Karpas-422 (cell line): ENCODE data around the gene DNAH6. TPM values are rescaled to one million over a fixed set of nuclear protein-coding genes. Genes with fewer than 3 reads are reported as not detected.
"Not testable (repeated sequence)": the region's sequence is repeated elsewhere in the genome, so short reads cannot be mapped to it uniquely, and the experiment has no call there.

Experiments used
- DNase-seq: peaks from one replicate; pipeline ENCODE4 v3.0.0-alpha.2; 2015
- H2AFZ ChIP-seq: fragments of 200-600 bp; sonication (generic); 2 replicates; pipeline ENCODE4 v1.6.1; 2014; ENCODE audit warnings: antibody characterized with exemption, low read length, mixed read lengths
- H3K27ac ChIP-seq: fragments of 200-600 bp; sonication (generic); 2 replicates; pipeline ENCODE4 v1.5.1; 2014; ENCODE audit warnings: mild to moderate bottlenecking, low read length, moderate library complexity
- H3K27me3 ChIP-seq: fragments of 200-600 bp; sonication (generic); 2 replicates; pipeline ENCODE4 v1.6.1; 2014; ENCODE audit warnings: low read length, mixed read lengths
- H3K36me3 ChIP-seq: fragments of 200-600 bp; sonication (generic); 2 replicates; pipeline ENCODE4 v1.6.1; 2014; ENCODE audit warnings: low read length, mixed read lengths; ENCODE audit not compliant: insufficient read depth
- H3K4me1 ChIP-seq: fragments of 200-600 bp; sonication (generic); 2 replicates; pipeline ENCODE4 v1.6.1; 2014; ENCODE audit warnings: mild to moderate bottlenecking, low read length, mixed read lengths
- H3K4me2 ChIP-seq: fragments of 200-600 bp; sonication (generic); 2 replicates; pipeline ENCODE4 v1.6.1; 2014; ENCODE audit warnings: low read length, low read depth, mild to moderate bottlenecking; ENCODE audit not compliant: poor library complexity, severe bottlenecking
- H3K4me3 ChIP-seq: fragments of 200-600 bp; sonication (generic); 2 replicates; pipeline ENCODE4 v1.5.1; 2014; ENCODE audit warnings: mild to moderate bottlenecking, antibody characterized with exemption, low read length, mixed read lengths
- H3K79me2 ChIP-seq: fragments of 200-600 bp; sonication (generic); 2 replicates; pipeline ENCODE4 v1.6.1; 2014; ENCODE audit warnings: mild to moderate bottlenecking, low read length, mixed read lengths
- H3K9ac ChIP-seq: fragments of 200-600 bp; sonication (generic); 2 replicates; pipeline ENCODE4 v1.6.0; 2014; ENCODE audit warnings: low read length
- H3K9me2 ChIP-seq: fragments of 200-600 bp; sonication (generic), shearing (Covaris generic); replicated peaks from 2 replicates; pipeline ENCODE4 v1.6.0; 2014; ENCODE audit warnings: mild to moderate bottlenecking, low read length, moderate library complexity; ENCODE audit not compliant: insufficient read depth
- H3K9me3 ChIP-seq: fragments of 300-700, 200-600 bp; sonication (generic); 2 replicates; pipeline ENCODE4 v1.6.1; 2014; ENCODE audit warnings: low read length, mixed read lengths
- H4K20me1 ChIP-seq: fragments of 200-600 bp; sonication (generic); 2 replicates; pipeline ENCODE4 v1.6.1; 2014; ENCODE audit warnings: mild to moderate bottlenecking, antibody characterized with exemption, low read length, low read depth; ENCODE audit not compliant: insufficient read depth
- total RNA-seq: library from RNA; depleted of rRNA; stranded (reverse); fragments of >200 nt; shearing (Covaris generic); gene quantifications from 2 replicates; pipeline ENCODE4 v1.2.3, GENCODE V29; 2014; ENCODE audit warnings: low replicate concordance

Gene DNAH6
- total RNA-seq, 1 experiment from 2014 or later: 0.15 TPM

DNA sequence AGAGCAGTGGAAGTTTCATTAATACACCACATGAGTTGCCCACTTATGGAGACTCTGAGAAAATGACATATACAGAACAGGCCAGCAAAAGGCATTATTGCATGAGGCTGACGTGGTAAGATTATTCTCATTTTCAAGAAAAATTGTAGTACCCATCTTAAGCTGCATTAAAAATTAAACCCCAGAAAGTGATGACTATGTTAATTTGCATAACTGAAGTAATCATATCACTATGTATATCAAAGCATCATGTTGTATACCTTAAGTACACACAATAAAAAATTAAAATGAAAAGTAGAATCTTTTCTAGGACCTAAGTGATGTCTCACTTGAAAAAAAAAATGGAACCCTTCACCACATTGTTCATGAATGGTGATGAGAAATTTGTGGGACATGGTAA is 32.0 kb downstream of the DNAH6 start:
- Histone ChIP-seq H2AFZ (no peak overlapping the region), H4K20me1 (no peaks in the 10 kb centered on the region), H3K9me2 (no peaks in the 10 kb centered on the region), H3K79me2 (no peaks in the 10 kb centered on the region), H3K4me3 (no peak overlapping the region), H3K36me3 (no peaks in the 10 kb centered on the region), H3K4me1 (no peaks in the 10 kb centered on the region), H3K27me3 (0 out of 2 replicates have a peak, but pooled peaks cover 8% of the 10 kb centered on the region), H3K9me3 (no peaks in the 10 kb centered on the region), H3K27ac (no peak overlapping the region), H3K9ac (no peak overlapping the region), H3K4me2 (no peak overlapping the region)
- DNase-seq: no peak

DNA sequence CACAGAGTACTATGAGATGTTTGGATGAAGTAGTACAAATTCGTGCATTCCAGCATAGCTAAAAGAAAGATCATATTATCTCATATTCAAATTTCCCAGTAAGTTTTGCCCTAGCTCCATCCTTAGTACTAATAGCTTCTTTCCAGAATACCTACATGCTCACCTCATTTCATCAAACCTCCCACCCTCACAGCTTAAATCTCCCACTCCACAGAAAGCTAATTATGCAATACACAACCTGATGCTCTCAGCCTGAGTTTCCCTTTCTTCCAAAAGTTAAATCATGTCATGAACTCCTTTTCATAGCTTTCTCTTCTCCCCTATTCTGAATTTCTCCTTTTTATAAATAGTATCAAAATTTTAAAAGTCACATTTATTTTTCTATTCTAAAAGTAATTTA is 34.6 kb downstream of the DNAH6 start:
- no peak overlapping the region for H3K4me3 ChIP-seq

DNA sequence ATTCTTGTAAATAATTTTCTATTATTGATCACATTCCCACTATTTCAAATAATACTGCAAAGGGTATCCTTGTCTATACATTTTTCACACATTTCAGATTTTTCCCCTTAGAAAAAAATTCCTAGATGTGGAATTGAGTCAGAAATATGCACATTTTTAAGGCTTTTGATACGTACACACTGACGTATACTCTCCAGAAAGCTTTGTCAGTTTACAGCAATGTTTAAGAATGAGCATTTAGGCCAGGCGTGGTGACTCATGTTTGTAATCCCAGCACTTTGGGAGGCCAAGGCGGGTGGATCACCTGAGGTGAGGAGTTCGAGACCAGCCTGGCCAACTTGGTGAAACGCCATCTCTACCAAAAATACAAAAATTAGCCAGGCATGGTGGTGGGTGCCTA is 35.2 kb downstream of the DNAH6 start:
- H3K4me2 ChIP-seq, H3K9ac ChIP-seq, H3K9me2 ChIP-seq, H3K79me2 ChIP-seq, H3K9me3 ChIP-seq, H3K27ac ChIP-seq, H2AFZ ChIP-seq, H4K20me1 ChIP-seq, H3K27me3 ChIP-seq, H3K36me3 ChIP-seq, H3K4me3 ChIP-seq, DNase-seq, H3K4me1 ChIP-seq: not testable (repeated sequence)

More for the DNA sequence above, 34.6 kb downstream of the DNAH6 start:
- no peak overlapping the region for H2AFZ ChIP-seq
- no peaks in the 10 kb centered on the region for H4K20me1 ChIP-seq
- no peaks in the 10 kb centered on the region for H3K9me3 ChIP-seq
- DNase-seq: no peak
- no peaks in the 10 kb centered on the region for H3K79me2 ChIP-seq
- no peak overlapping the region for H3K27ac ChIP-seq
- no peak overlapping the region for H3K4me2 ChIP-seq
- H3K9ac ChIP-seq: no peak overlapping the region
- no peaks in the 10 kb centered on the region for H3K9me2 ChIP-seq
- 0 out of 2 replicates have a peak, but pooled peaks cover 8% of the 10 kb centered on the region for H3K27me3 ChIP-seq
- H3K36me3 ChIP-seq: no peaks in the 10 kb centered on the region
- no peaks in the 10 kb centered on the region for H3K4me1 ChIP-seq

DNA sequence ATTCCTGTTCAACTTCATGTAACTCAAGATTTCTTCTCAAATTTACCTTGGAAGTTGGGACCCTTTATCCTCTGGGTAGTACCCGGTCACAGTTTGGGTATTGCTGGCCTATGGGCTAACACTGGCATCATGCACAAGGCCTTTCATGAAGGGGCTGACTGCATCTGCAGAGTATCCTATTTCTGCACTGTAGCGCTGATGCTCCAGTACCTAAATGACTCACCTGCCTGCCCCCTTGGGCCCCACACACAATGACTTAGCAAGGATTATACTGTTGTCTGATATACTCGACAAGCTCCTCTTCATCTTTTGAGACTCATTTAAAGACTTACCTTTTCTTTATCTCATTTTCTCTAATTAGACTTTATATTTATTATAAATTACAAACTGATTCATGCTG is 39.9 kb downstream of the DNAH6 start:
- Histone ChIP-seq H3K9me3 (no peaks in the 10 kb centered on the region), H3K9ac (no peak overlapping the region), H3K4me2 (no peak overlapping the region), H3K27ac (no peak overlapping the region), H3K4me3 (no peak overlapping the region), H3K4me1 (no peaks in the 10 kb centered on the region), H3K27me3 (0 out of 2 replicates have a peak, but pooled peaks cover 3% of the 10 kb centered on the region), H3K9me2 (no peaks in the 10 kb centered on the region), H4K20me1 (no peaks in the 10 kb centered on the region), H2AFZ (no peak overlapping the region), H3K79me2 (no peaks in the 10 kb centered on the region), H3K36me3 (no peaks in the 10 kb centered on the region)
- DNase-seq: no peak

DNA sequence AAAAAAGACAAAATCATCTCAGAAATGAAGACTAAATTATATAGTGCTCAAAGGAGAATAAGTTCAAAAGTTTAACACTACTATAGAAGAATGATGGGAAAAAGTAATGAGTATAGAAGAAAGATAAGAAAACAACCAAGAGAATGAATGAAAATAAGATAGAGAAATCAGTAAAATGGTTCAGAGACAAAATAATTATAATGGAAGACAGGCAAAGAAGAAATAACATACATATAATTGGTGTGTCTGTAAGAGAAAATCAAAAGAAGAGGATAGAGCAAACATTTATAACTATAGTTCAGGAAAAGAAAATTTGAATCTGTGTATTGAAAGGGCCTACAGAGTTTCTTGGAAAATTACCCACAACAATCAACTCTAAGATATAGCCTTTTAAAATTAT is 43.5 kb downstream of the DNAH6 start:
- DNase-seq: no peak
- H3K4me1 ChIP-seq: no peaks in the 10 kb centered on the region
- H3K36me3 ChIP-seq: no peaks in the 10 kb centered on the region
- no peak overlapping the region for H3K4me2 ChIP-seq
- no peak overlapping the region for H3K4me3 ChIP-seq
- H3K9me2 ChIP-seq: no peaks in the 10 kb centered on the region
- H3K9ac ChIP-seq: no peak overlapping the region
- H3K79me2 ChIP-seq: no peaks in the 10 kb centered on the region
- no peaks in the 10 kb centered on the region for H3K9me3 ChIP-seq
- H3K27ac ChIP-seq: no peak overlapping the region
- H2AFZ ChIP-seq: no peak overlapping the region
- 0 out of 2 replicates have a peak, but pooled peaks cover 2% of the 10 kb centered on the region for H3K27me3 ChIP-seq
- no peaks in the 10 kb centered on the region for H4K20me1 ChIP-seq

DNA sequence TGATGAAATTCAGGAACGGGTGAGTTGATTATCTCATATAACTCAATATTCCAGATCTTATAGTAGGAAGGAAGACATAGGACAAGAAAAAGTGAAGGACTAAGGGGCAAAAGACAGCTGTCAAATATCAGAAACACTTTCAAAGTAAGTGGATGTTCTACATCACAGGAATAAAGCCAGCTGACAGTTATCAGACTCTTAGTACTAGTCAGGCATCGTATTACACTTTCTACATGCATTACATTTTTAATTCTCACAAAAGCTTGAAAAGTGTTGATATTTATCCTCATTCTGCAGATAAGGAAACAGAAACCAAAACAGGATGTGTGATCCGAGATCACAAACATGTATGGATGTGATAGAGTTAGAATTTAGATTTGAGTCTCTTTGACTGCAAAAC is 63.4 kb downstream of the DNAH6 start:
- Histone ChIP-seq H3K4me3 (no peak overlapping the region), H3K9me3 (no peaks in the 10 kb centered on the region), H4K20me1 (no peaks in the 10 kb centered on the region), H3K27me3 (no peaks in the 10 kb centered on the region), H2AFZ (no peak overlapping the region), H3K79me2 (no peaks in the 10 kb centered on the region), H3K36me3 (no peaks in the 10 kb centered on the region), H3K4me1 (no peaks in the 10 kb centered on the region), H3K27ac (no peak overlapping the region), H3K9ac (no peak overlapping the region), H3K4me2 (no peak overlapping the region), H3K9me2 (no peaks in the 10 kb centered on the region)
- no peak for DNase-seq

DNA sequence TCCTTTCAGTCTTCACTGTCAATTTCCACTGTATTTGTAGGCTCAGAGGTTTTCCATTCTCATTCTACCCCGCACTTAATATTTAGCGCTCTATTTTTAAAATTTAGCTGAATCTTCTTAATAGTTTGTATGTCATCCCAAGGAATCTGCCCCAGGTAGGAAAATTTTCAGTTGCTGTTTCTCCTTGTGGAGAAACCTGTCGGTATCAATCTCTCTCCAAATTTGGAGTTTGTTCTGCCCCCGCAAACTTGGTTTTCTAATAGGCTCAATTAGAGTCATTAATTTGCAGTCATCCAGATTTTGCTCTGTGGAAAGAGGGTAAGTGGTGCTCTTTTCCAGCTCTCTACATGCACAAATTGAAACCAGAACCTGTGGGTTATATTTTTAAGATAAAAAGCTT is 87.6 kb downstream of the DNAH6 start:
- no peaks in the 10 kb centered on the region for H4K20me1 ChIP-seq
- H3K4me3 ChIP-seq: no peak overlapping the region
- no peak overlapping the region for H3K27ac ChIP-seq
- H3K9ac ChIP-seq: no peak overlapping the region
- no peaks in the 10 kb centered on the region for H3K9me2 ChIP-seq
- DNase-seq: no peak
- no peak overlapping the region for H3K4me2 ChIP-seq
- no peaks in the 10 kb centered on the region for H3K9me3 ChIP-seq
- no peak overlapping the region for H2AFZ ChIP-seq
- H3K4me1 ChIP-seq: no peaks in the 10 kb centered on the region
- no peaks in the 10 kb centered on the region for H3K27me3 ChIP-seq
- H3K36me3 ChIP-seq: no peaks in the 10 kb centered on the region
- H3K79me2 ChIP-seq: no peaks in the 10 kb centered on the region

DNA sequence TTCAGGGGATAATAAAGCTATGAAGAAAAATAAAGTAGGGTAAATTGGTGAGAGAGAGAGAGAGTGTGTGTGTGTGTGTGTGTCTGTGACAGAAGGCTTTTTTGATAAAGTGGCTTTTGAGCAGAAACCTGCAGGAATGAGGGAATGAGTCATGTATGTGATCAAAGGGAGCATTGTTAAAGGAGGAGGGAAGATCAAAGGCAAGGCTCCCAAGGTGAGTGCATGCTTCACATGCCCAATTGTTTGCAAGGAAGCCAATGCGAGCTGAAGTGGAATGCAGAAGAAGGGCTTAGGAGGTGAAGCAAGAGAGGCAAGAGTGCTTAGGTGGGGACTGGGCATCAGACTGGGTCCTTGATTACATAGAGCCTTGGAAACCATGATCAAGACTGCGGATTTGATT is 96.8 kb downstream of the DNAH6 start:
- H3K79me2 ChIP-seq: no peaks in the 10 kb centered on the region

DNA sequence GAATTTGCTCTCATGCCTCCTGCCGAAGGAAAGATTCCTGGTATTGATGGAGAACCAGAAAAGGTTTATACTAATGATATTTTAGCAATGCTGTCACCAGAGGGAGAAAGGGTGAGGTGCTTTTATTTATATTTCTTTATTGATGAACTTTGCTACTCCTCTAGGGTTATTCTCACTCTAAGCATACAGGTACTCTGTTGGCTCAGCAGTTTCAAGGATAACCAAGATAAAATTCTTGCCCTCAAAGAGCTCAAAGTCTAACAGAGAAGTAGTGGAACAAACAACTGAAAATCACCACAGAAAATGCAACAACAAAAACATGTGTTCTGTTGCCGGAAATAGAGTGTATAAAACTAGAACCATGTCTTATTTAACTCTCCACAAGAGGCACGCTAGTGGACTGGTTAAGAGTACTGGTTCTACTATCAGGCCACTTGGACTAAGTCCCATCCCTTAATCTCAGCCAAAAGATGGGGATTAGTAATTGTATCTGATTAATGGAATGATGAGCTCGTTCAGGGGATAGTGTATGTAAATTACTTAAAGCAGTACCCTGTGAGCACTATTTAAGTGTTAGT is 103.6 kb downstream of the DNAH6 start:
- Histone ChIP-seq H3K27me3 (no peaks in the 10 kb centered on the region), H3K4me1 (no peaks in the 10 kb centered on the region), H4K20me1 (no peaks in the 10 kb centered on the region), H3K79me2 (no peaks in the 10 kb centered on the region), H3K4me3 (no peak overlapping the region), H3K36me3 (no peaks in the 10 kb centered on the region), H3K9me3 (no peaks in the 10 kb centered on the region), H3K4me2 (no peak overlapping the region), H2AFZ (no peak overlapping the region), H3K27ac (no peak overlapping the region), H3K9me2 (no peaks in the 10 kb centered on the region), H3K9ac (no peak overlapping the region)
- no peak for DNase-seq

More for the DNA sequence above, 96.8 kb downstream of the DNAH6 start:
- H4K20me1 ChIP-seq: no peaks in the 10 kb centered on the region
- H3K4me2 ChIP-seq: no peak overlapping the region
- H3K4me3 ChIP-seq: no peak overlapping the region
- H3K9me2 ChIP-seq: no peaks in the 10 kb centered on the region
- no peaks in the 10 kb centered on the region for H3K9me3 ChIP-seq
- no peak for DNase-seq
- H3K27ac ChIP-seq: no peak overlapping the region
- H3K9ac ChIP-seq: no peak overlapping the region
- no peaks in the 10 kb centered on the region for H3K27me3 ChIP-seq
- no peak overlapping the region for H2AFZ ChIP-seq
- no peaks in the 10 kb centered on the region for H3K36me3 ChIP-seq
- H3K4me1 ChIP-seq: no peaks in the 10 kb centered on the region
